HepG2 (cell line): ENCODE measurements around the gene MEF2D. TPM values are rescaled to one million over a fixed set of nuclear protein-coding genes. Genes with fewer than 3 reads are reported as not detected.

Experiments used
- ATAC-seq: fragments of 200-7000 bp; cut with Tn5 transposase; 3 replicates; pipeline ENCODE4 v1.9.1; 2020; ENCODE audit warnings: mild to moderate bottlenecking, moderate library complexity
- BruUV-seq: library from RNA; stranded (reverse); fragments of 400-500 nt; replicated peaks from 2 replicates; lab custom pipeline; 2021; lab: Mats Ljungman, UMichigan
- CTCF ChIA-PET: fragments of 300-600 bp; formaldehyde crosslinking; extraction: SDS; loops from one replicate; lab custom pipeline; 2021; ENCODE audit warnings: low total read pairs, inconsistent platforms, low intra/inter-chr PET ratio; lab: Yijun Ruan, JAX
- POLR2A ChIA-PET: fragments of 350-600 bp; sonication (Branson Sonifier 250); formaldehyde crosslinking; loops from one replicate; lab custom pipeline; 2020; ENCODE audit warnings: antibody characterized with exemption, inconsistent platforms; lab: Yijun Ruan, JAX
- DNase-seq: peaks from one replicate; pipeline ENCODE4 v3.0.0-alpha.2; 2015; ENCODE audit warnings: low spot score
- FAIRE-seq: peaks from 3 replicates; lab custom pipeline; 2011; peaks lifted over from hg19 to GRCh38; lab: Jason Lieb, UNC
- H2AFZ ChIP-seq: one replicate; pipeline ENCODE4 v1.6.1; 2011; ENCODE audit warnings: low read length, inconsistent platforms
- H3K27ac ChIP-seq: fragments of 300-600 bp; 3 replicates; pipeline ENCODE4 v1.8.0; 2011; ENCODE audit warnings: mixed run types, mild to moderate bottlenecking, mixed read lengths, low read length, inconsistent platforms; ENCODE audit not compliant: insufficient read depth; ENCODE audit errors: extremely low read length
- H3K27me3 ChIP-seq, 2 experiments: fragments of 200-600 bp in 1 of 2; 2 replicates in 1 of 2; 3 replicates in 1 of 2; pipeline versions ENCODE4 v1.6.0 to v1.8.0; 2011; ENCODE audit warnings: low read length in 2 of 2, mild to moderate bottlenecking in 2 of 2, moderate library complexity in 2 of 2, inconsistent platforms in 1 of 2; ENCODE audit not compliant: insufficient read depth in 2 of 2, control insufficient read depth in 1 of 2
- H3K36me3 ChIP-seq, 2 experiments: fragments of 200-600 bp in 1 of 2; replicated peaks in 1 of 2; 2 replicates in 1 of 2; 3 replicates in 1 of 2; pipeline versions ENCODE4 v1.5.1 to v1.8.0; 2011; ENCODE audit warnings: low read length in 2 of 2, inconsistent platforms in 1 of 2; ENCODE audit not compliant: insufficient read depth in 2 of 2, control insufficient read depth in 1 of 2
- H3K4me1 ChIP-seq: 2 replicates; pipeline ENCODE4 v1.5.1; 2012; ENCODE audit warnings: low read length, inconsistent platforms; ENCODE audit not compliant: insufficient read depth
- H3K4me2 ChIP-seq: 2 replicates; pipeline ENCODE4 v1.6.0; 2011; ENCODE audit warnings: low read depth, low read length, inconsistent platforms
- H3K4me3 ChIP-seq, 3 experiments: fragments of 200-600 bp in 1 of 3; sonication (generic), shearing (Covaris generic) in 1 of 3; replicated peaks in 1 of 3; 2 replicates each; pipeline ENCODE4 v1.5.1; 2011 to 2016; ENCODE audit warnings: low read length in 3 of 3, inconsistent platforms in 2 of 3, low read depth in 2 of 3, mild to moderate bottlenecking in 2 of 3, control low read depth in 1 of 3, mixed read lengths in 1 of 3; ENCODE audit not compliant: insufficient read depth in 1 of 3
- H3K79me2 ChIP-seq: one replicate; pipeline ENCODE4 v1.6.1; 2011; ENCODE audit warnings: low read length, inconsistent platforms; ENCODE audit not compliant: insufficient read depth
- H3K9ac ChIP-seq: 2 replicates; pipeline ENCODE4 v1.6.0; 2011; ENCODE audit warnings: mild to moderate bottlenecking, low read depth, low read length, inconsistent platforms; ENCODE audit not compliant: insufficient read depth
- H3K9me3 ChIP-seq: 2 replicates; pipeline ENCODE4 v1.5.1; 2012; ENCODE audit warnings: mild to moderate bottlenecking, low read length
- H4K20me1 ChIP-seq: 2 replicates; pipeline ENCODE4 v1.6.0; 2011; ENCODE audit warnings: inconsistent platforms, mild to moderate bottlenecking, low read length, moderate library complexity; ENCODE audit not compliant: insufficient read depth
- CREB1 ChIP-seq, 2 experiments: fragments of 450-650 bp in 1 of 2; IDR thresholded peaks; 2 replicates each; pipeline ENCODE4 v1.6.1; 2016 to 2017; ENCODE audit warnings: control low read depth in 1 of 2, mild to moderate bottlenecking in 1 of 2, missing compliant biosample characterization in 1 of 2, missing genetic modification characterization in 1 of 2
- ELK4 ChIP-seq: sonication (generic); formaldehyde crosslinking; IDR thresholded peaks from 2 replicates; pipeline ENCODE4 v1.9.0; 2021; ENCODE audit warnings: missing genetic modification reagents, borderline replicate concordance
- ERF ChIP-seq: IDR thresholded peaks from 2 replicates; pipeline ENCODE4 v1.6.1; 2018; ENCODE audit warnings: missing biosample characterization, missing genetic modification reagents
- FOXJ3 ChIP-seq: sonication (generic); formaldehyde crosslinking; IDR thresholded peaks from 2 replicates; pipeline ENCODE4 v1.4.0; 2020; ENCODE audit warnings: missing genetic modification reagents, mild to moderate bottlenecking, borderline replicate concordance
- GZF1 ChIP-seq: sonication (generic); formaldehyde crosslinking; IDR thresholded peaks from 2 replicates; pipeline ENCODE4 v1.5.1; 2020; ENCODE audit warnings: mild to moderate bottlenecking, missing genetic modification reagents
- HDAC1 ChIP-seq: sonication (generic); formaldehyde crosslinking; IDR thresholded peaks from 2 replicates; pipeline ENCODE4 v1.5.1; 2020; ENCODE audit warnings: mild to moderate bottlenecking, missing genetic modification reagents
- TOPORS ChIP-seq: sonication (generic); formaldehyde crosslinking; IDR thresholded peaks from 2 replicates; pipeline ENCODE4 v1.8.0; 2023; ENCODE audit warnings: mild to moderate bottlenecking, missing genetic modification reagents
- ZNF256 ChIP-seq: sonication (generic); formaldehyde crosslinking; conservative IDR thresholded peaks from 2 replicates; pipeline ENCODE4 v1.4.0; 2020; ENCODE audit warnings: missing genetic modification reagents
- ZNF337 ChIP-seq: sonication (generic); formaldehyde crosslinking; IDR thresholded peaks from 2 replicates; pipeline ENCODE4 v1.5.1; 2020; ENCODE audit warnings: missing genetic modification reagents, low read depth, mild to moderate bottlenecking, borderline replicate concordance
- ZSCAN29 ChIP-seq: sonication (generic); formaldehyde crosslinking; conservative IDR thresholded peaks from 2 replicates; pipeline ENCODE4 v1.4.0; 2020; ENCODE audit warnings: mild to moderate bottlenecking, missing genetic modification reagents
- WGBS: methylation state at CpG from one replicate; pipeline ENCODE4 v1.1.6; 2017; ENCODE audit warnings: low lambda C conversion rate; 5-methylcytosine and 5-hydroxymethylcytosine counted together
- in situ Hi-C: cut with HindIII; loops from 2 replicates; pipeline ENCODE4 v1.10.0; 2017; ENCODE audit warnings: low pct_unique_long_range_greater_than_20kb; ENCODE audit not compliant: extremely low pct_ligation_motif_present
- intact Hi-C: fragments of 100-400 bp; cut with micrococcal nuclease; formaldehyde crosslinking; loops from one replicate; pipeline ENCODE4 v1.10.0; 2022; ENCODE audit not compliant: unreplicated experiment
- polyA plus RNA-seq, 8 experiments: library from polyadenylated mRNA; depleted of rRNA in 3 of 8; stranded (reverse) in 7 of 8; unstranded in 1 of 8; fragments of >200 nt; fragmentation: Illumina TruSeq in 4 of 8; extraction: Trizol in 4 of 8; gene quantifications; 2 replicates each; pipeline versions ENCODE4 v1.2.1 to v1.2.3, GENCODE V29; 2011 to 2016; ENCODE audit warnings: low read depth in 4 of 8, missing spikeins in 1 of 8, mixed read lengths in 1 of 8; ENCODE audit not compliant: insufficient read depth in 1 of 8
- total RNA-seq, 5 experiments: library from RNA; depleted of rRNA; stranded (reverse); fragments of >200 nt; fragmentation: Illumina TruSeq; extraction: Trizol; gene quantifications; 2 replicates each; pipeline ENCODE4 v1.2.3, GENCODE V29; 2016; ENCODE audit warnings: low read depth in 1 of 5
- TF ChIP-seq, protein P1 (sequence below): IDR thresholded peaks from 2 replicates; pipeline ENCODE4 v1.6.1; 2016; ENCODE audit warnings: mild to moderate bottlenecking
- TF ChIP-seq, protein P2 (sequence below): sonication (generic); formaldehyde crosslinking; IDR thresholded peaks from 2 replicates; pipeline ENCODE4 v1.5.0; 2020; ENCODE audit warnings: missing genetic modification reagents
- TF ChIP-seq, protein P3 (sequence below): sonication (generic); formaldehyde crosslinking; IDR thresholded peaks from 2 replicates; pipeline ENCODE4 v1.5.0; 2020; ENCODE audit warnings: mild to moderate bottlenecking, low read depth, missing genetic modification reagents, borderline replicate concordance

MEF2D gene
- total and polyA plus RNA-seq, 2 of the 13 experiments (the other 11 are each of a cell fraction or from before 2014, with no cell fraction given), result 1.6 to 3.9 TPM

DNA sequence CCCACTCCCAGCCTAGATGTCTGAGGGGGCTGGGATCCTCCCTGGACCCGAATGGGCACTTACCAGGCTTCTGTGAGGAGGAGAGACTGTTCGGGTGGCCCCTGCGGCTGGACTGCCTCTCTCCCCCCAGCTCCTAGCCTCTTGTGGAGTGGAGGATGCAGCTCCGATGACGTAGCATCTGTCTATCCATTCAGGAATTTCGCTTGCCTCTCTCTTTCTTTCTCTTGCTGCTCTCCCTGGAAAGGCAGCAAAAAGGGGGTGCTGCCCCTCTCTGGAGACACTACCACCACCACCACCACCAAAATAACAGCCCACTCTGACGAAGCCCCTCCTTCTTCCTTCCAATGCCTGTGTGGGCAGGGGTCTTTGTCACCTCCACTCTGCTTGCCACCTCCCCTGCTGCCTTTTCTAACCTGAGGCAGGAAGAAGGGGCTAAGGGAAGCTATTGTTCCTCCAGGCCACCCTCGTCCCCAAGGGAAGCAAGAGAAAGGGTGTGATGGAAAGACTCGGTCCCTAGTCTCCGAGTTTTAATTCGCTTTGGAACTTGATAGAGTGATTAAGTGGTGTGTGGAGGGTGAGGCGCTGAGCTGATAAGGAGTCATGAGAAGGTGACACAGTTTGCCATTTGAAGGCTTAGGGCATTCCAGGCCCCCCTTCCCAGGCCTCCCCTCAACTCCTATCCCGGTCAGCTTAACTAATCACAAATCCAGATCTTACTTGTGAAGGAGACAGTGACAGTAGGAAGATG, 71.1 kb downstream of the MEF2D start:
- H3K79me2 ChIP-seq, result no peaks in the 10 kb centered on the region
- no peak for FAIRE-seq
- DNase-seq, result no peak
- peaks cover 9 to 84% of the 10 kb centered on the region in 2 experiments; a peak in 4 of 5 replicates for H3K27me3 ChIP-seq
- intact Hi-C loops (no loop called here), in situ Hi-C loops (no loop called here)
- H2AFZ ChIP-seq, result no peak overlapping the region
- WGBS, result 11% methylated on average over 13 of the region's 13 CpGs
- H4K20me1 ChIP-seq, result no peaks in the 10 kb centered on the region
- CTCF ChIA-PET, result no interaction called here
- no peak for TF ChIP-seq ZNF337 (CRISPR knock-in tag)
- no peak for TF ChIP-seq ZNF256 (CRISPR knock-in tag)
- TF ChIP-seq CREB1 (IDR thresholded peaks at IDR 0.05), result peak; percentile 42; the same call in 1 of the 2 replicates
- TF ChIP-seq CREB1 (CRISPR knock-in tag; IDR thresholded peaks at IDR 0.05), result no peak
- TF ChIP-seq HDAC1 (CRISPR knock-in tag), result no peak
- no peak overlapping the region for H3K4me3 ChIP-seq
- H3K4me1 ChIP-seq, result no peaks in the 10 kb centered on the region
- H3K4me2 ChIP-seq, result no peak overlapping the region
- H3K9ac ChIP-seq, result no peak overlapping the region
- H3K36me3 ChIP-seq, result no peaks in the 10 kb centered on the region
- ATAC-seq, result no peak
- POLR2A ChIA-PET, result no interaction called here
- H3K27ac ChIP-seq, result no peak overlapping the region
- BruUV-seq, result no TSS peak
- no peaks in the 10 kb centered on the region for H3K9me3 ChIP-seq

- Histone ChIP-seq H3K36me3 (no peaks in the 10 kb centered on the region), H3K9me3 (no peaks in the 10 kb centered on the region), H3K4me2 (no peak overlapping the region), H4K20me1 (no peaks in the 10 kb centered on the region), H3K9ac (no peak overlapping the region), H2AFZ (no peak overlapping the region), H3K4me1 (no peaks in the 10 kb centered on the region), H3K27ac (no peak overlapping the region), H3K27me3 (peaks cover 10 to 84% of the 10 kb centered on the region in 2 experiments; a peak in 4 of 5 replicates), H3K4me3 (no peak overlapping the region), H3K79me2 (no peaks in the 10 kb centered on the region)
- ChIA-PET CTCF (interaction anchor here (0.5 kb wide), 1 partner anchor 190 kb away, joined by 3 read pairs; the partner anchor contains the start of gene HAPLN2), POLR2A (no interaction called here)
- no peak for DNase-seq
- no peak for ATAC-seq
- BruUV-seq, result no TSS peak
- no peak for FAIRE-seq
- in situ Hi-C loops (no loop called here), intact Hi-C loops (no loop called here)
- WGBS, result 0% methylated on average over 4 of the region's 4 CpGs
- no peak for TF ChIP-seq FOXJ3 (CRISPR knock-in tag)
- TF ChIP-seq GZF1 (CRISPR knock-in tag), result no peak
- no peak for TF ChIP-seq ELK4 (CRISPR knock-in tag)
- no peak for TF ChIP-seq TOPORS (CRISPR knock-in tag)
- TF ChIP-seq, protein P1, sequence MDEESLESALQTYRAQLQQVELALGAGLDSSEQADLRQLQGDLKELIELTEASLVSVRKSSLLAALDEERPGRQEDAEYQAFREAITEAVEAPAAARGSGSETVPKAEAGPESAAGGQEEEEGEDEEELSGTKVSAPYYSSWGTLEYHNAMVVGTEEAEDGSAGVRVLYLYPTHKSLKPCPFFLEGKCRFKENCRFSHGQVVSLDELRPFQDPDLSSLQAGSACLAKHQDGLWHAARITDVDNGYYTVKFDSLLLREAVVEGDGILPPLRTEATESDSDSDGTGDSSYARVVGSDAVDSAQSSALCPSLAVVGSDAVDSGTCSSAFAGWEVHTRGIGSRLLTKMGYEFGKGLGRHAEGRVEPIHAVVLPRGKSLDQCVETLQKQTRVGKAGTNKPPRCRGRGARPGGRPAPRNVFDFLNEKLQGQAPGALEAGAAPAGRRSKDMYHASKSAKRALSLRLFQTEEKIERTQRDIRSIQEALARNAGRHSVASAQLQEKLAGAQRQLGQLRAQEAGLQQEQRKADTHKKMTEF (CRISPR knock-in tag), result no peak
- no peak for TF ChIP-seq ERF (CRISPR knock-in tag)
- TF ChIP-seq, protein P2, sequence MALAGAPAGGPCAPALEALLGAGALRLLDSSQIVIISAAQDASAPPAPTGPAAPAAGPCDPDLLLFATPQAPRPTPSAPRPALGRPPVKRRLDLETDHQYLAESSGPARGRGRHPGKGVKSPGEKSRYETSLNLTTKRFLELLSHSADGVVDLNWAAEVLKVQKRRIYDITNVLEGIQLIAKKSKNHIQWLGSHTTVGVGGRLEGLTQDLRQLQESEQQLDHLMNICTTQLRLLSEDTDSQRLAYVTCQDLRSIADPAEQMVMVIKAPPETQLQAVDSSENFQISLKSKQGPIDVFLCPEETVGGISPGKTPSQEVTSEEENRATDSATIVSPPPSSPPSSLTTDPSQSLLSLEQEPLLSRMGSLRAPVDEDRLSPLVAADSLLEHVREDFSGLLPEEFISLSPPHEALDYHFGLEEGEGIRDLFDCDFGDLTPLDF (CRISPR knock-in tag), result no peak
- TF ChIP-seq, protein P3, sequence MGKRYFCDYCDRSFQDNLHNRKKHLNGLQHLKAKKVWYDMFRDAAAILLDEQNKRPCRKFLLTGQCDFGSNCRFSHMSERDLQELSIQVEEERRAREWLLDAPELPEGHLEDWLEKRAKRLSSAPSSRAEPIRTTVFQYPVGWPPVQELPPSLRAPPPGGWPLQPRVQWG (CRISPR knock-in tag), result no peak
- TF ChIP-seq ZSCAN29, result no peak
These were observed 71.8 kb downstream of the MEF2D start for GRCh38 chr1:156428746-156429288.
